22Rv1 (cell line): ENCODE results near the gene PARP1.

Experiments used
- CTCF ChIP-seq: fragments of 450-650 bp; IDR thresholded peaks from 2 replicates; pipeline ENCODE4 v1.5.1; 2017; ENCODE audit warnings: mild to moderate bottlenecking
- ZFX ChIP-seq: fragments of 450-650 bp; IDR thresholded peaks from 2 replicates; pipeline ENCODE4 v1.6.1; 2017; ENCODE audit warnings: antibody characterized with exemption, borderline replicate concordance

DNA sequence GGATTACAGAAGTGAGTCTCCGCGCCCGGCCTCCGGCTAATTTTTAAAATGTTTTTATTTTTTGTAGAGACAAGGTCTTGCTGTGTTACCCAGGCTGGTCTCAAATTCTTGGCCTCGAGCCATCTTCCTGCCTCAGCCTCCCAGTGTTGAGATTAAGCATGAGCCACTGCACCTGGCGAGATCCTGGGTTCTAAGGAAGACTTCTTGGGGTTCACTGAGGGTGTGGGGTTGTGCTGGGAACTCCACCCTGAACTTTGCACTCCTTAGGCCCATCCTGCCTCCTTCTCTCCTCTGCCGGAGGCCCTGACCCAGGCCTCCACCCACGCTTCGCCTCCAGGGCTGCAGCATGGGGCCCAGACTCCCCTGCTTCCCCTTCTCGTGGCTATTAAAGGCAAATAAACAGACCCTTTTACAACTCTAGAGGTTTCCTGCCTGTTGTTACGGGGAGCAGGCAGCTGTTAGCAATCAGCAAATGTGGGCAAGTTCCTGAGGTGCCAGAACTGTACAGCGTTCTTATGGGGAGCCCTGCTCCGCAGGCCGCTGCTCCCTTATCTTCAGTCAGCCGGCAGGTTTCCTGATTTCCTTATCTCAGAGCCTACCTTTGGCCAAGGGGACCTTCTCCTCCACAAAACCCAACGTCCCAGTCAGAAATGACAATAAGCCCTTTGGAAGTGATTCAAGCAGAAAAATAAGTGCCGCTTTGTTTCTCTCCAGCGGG is 57.9 kb downstream of the PARP1 start:
- TF ChIP-seq CTCF, result no peak
- no peak for TF ChIP-seq ZFX
